ENCODE results near the gene RAB21.
"Not testable (repeated sequence)": the region's sequence is repeated elsewhere in the genome, so short reads cannot be mapped to it uniquely, and the experiment has no call there.

RAB21 gene

DNA sequence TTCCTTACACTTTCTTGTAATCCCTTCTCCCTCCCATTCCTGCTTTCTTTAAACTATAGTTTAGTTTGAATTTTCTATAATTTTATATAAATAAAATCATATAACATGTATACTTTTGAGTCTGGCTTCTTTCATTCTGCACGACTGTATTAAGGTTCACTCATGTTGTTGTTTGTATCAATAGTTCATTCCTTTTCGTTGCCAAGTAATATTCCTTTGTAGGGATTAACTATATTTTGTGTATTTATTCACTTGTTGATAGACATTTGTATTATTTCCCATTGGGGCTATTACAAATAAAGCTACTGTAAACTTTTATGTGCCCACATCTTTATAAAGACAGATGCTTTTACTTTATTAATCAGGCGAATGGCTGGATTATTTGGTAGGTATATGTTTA, 45.5 kb downstream of the RAB21 start:
- FAIRE-seq, result no peak

- no peak for FAIRE-seq
These were observed 49.8 kb downstream of the RAB21 start for GRCh38 chr12:71804505-71804904.

DNA sequence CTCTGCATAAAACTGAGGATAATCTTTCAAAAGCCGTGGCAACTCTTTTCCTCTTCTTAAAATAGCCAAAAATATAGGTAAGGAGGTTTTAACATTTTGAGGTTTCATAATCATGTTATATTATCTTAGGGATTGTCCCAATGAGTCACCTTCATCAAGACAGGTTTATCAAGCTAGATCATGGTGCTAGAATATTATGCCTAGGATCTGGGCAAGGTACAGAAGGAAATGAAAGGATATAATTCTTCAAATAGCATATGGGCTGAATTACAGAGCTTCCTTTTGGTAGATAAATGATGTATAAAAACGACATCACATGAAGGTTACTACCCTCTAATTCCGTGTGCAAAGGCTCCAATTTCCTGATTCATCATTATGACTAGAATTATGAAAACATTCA, 56.3 kb downstream of the RAB21 start:
- no peak for FAIRE-seq

DNA sequence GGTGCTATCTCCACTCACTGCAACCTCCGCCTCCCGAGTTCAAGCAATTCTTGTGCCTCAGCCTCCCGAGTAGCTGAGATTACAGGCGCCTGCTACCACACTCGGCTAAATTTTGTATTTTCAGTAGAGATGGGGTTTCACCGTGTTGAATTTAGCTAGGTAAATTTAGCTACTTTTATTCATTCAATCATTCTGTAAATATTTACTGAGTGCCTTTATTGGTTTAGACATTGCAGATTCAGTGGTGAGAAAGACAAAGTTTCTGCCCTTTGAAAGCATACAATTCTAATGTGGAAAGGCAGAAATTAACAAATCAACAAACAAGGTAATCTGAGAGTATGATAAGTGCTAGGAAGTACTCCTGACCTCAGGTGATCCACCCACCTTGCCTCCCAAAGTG, 60.6 kb downstream of the RAB21 start:
- FAIRE-seq, result not testable (repeated sequence)

DNA sequence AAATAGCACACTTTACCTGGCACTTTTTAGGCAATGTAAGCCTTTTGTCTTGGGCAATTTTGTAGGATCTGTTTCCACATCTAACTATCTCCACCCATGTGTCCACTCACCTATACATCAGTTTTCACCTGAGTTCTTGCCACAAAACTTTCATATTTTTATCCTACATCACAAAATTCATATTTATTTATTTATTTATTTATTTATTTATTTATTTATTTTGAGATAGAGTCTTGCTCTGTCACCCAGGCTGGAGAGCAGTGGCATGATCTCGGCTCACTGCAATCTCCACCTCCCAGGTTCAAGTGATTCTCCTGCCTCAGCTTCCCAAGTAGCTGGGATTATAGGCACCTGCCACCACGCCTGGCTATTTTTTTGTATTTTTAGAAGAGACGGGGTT, 67.4 kb downstream of the RAB21 start:
- FAIRE-seq, result not testable (repeated sequence)

- FAIRE-seq, result no peak
These were observed 74.2 kb downstream of the RAB21 start for GRCh38 chr12:71828813-71829212.

DNA sequence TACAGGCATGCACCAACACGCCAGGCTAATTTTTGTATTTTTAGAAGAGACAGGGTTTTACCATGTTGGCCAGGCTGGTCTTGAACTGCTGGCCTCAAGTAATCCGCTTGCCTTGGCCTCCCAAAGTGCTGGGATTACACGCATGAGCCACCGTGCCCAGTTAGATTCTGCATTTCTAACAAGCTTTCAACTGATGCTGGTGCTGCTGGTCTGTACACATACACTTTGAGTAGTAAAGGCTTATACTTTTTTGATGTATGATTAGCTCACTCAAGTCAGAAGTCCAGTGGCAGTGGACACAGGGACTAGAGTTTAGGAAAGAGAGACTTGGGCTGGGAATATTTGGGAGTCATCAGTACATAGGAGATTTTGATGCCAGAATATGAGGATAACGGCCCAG, 82.7 kb downstream of the RAB21 start:
- FAIRE-seq, result no peak

- no peak for FAIRE-seq
These were observed 83.6 kb downstream of the RAB21 start for GRCh38 chr12:71838231-71838630.

DNA sequence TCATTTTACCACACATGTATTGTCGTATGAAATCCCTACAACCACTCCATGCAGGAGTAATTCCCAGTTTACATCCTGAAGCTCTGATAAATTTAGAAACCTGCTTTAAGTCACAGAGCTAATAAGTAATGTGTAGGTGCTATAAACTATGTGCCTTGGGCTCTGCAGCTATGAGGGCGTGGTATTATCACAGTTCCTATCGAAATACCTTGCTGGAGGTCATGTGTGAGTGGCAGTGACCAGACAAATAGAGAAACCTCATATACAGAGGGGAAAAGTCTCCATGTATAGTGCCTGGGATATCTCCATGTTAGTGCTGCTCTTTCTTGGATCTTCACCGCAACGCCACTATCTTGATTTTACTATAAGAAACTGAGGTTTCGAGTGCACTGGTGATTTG, 84.0 kb downstream of the RAB21 start:
- FAIRE-seq, result no peak

DNA sequence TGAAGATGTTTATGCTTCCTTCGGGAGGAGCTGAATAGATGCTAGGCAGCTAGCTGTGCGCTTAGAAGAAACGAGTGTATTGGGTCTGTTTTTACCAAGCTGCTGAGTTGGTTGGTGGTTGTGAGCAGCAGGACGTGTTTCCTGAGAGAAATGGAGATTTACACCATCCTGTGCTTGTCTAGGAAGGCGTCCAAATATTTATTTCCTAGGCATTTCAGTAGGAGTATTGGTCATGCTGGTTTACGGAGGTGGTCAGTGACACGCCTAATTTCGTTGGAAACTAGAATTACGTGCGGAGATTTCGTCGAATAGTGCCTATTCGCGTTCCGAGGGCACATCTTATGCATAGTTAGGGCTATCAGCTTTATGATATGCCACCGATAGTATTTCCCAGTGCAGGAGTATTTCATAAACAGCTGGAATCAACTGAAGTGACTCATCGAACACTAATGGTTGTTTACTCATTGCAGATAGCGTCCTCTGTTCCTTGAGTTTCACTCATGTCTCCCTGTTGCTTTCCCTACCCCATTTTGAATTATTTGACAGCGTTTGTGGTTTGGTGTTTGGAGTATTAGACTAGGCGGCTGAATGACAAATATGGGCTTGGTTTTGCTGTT, 85.7 kb downstream of the RAB21 start:
- FAIRE-seq, result no peak

DNA sequence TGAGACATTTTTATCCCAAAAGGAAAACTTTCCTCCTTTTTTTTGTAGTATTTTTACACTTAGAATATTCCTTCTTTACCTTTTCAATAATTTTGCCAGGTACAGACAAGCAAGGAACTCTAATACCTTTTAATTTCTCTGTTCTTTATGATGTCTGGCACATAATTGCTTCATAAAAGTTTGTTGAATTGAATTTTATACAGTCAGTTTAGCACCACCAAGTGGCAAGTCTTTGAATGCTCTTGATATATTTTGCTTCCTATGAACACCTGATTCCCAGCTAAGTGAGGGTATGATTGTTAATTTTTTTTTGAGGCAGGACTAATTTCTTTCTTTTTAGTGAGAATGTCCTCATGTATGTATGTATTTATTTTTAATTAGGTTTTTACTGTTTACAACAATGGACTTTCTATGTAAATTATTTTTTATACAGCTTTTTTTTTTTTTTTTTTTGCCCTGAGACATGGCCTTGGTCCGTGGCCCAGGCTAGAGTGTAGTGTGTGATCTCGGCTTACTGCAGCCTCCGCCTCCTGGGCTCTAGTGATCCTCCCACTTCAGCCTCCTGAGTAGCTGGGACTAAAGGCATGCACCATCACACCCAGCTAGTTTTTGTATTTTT, 91.8 kb downstream of the RAB21 start:
- FAIRE-seq, result peak; percentile 53

GRCh38 chr12:71848212-71848611, 93.5 kb downstream of the RAB21 start:
- FAIRE-seq, result no peak

DNA sequence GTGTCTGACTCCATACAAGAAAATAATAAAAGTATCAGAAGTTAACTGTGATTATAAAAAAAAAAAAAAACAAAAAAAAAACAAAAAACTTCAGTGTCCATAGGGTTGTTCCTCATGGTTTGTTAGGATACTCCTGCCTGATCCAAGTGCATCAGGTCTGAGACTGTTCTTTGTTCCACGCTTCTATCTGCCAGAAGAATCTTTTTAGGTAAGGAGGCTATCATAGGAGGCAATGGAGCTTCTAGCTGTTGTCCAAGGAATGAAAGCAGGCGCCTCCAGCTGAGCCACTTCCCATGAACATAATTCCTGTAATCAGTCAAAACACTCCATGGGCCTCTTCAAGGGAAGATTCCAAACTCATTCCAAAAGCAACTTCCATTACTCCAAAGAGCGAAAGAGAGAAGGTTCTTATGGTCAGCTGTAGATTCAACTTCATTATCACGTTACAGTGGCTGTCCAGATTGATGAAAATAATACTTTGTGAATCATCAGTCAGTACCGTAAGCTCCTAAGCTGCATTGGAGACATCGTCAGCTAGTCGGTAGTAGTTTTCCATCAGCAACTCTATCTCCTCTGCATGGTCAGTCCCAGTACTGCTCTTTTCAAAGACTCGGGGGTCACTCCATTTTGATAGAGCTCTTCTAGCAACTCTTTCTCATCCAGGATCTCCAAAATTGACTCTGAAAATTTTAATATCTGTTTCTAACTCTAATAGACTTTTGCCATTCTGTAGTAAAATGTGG, 94.6 kb downstream of the RAB21 start:
- no peak for FAIRE-seq

Data from TTC549 (cell line).